OCI-LY7 (cell line): ENCODE results near the gene CDX1. TPM values are rescaled to one million over a fixed set of nuclear protein-coding genes. Genes with fewer than 3 reads are reported as not detected.

Experiments
- BruUV-seq: library from RNA; stranded (reverse); fragments of 400-500 nt; replicated peaks from 2 replicates; lab custom pipeline; 2021; lab: Mats Ljungman, UMichigan
- CTCF ChIA-PET: fragments of 300-600 bp; sonication (Branson Sonifier 250); formaldehyde crosslinking; loops from one replicate; lab custom pipeline; 2022; ENCODE audit warnings: antibody characterized with exemption; ENCODE audit not compliant: unreplicated experiment; lab: Charles Lee
- POLR2A ChIA-PET: fragments of 300-600 bp; sonication (Branson Sonifier 250); formaldehyde crosslinking; loops from one replicate; lab custom pipeline; 2022; ENCODE audit warnings: antibody characterized with exemption; lab: Charles Lee
- DNase-seq: peaks from one replicate; pipeline ENCODE4 v3.0.0-alpha.2; 2015; ENCODE audit warnings: low spot score
- H2AFZ ChIP-seq: fragments of 200-600 bp; sonication (generic), shearing (Covaris generic); 2 replicates; pipeline ENCODE4 v1.6.1; 2014; ENCODE audit warnings: mild to moderate bottlenecking, antibody characterized with exemption, low read length, moderate library complexity
- H3K27ac ChIP-seq: fragments of 200-600 bp; sonication (generic); 2 replicates; pipeline ENCODE4 v1.5.1; 2014; ENCODE audit warnings: mixed run types, low read depth, mild to moderate bottlenecking, moderate library complexity, low read length, inconsistent platforms; ENCODE audit not compliant: poor library complexity, severe bottlenecking
- H3K36me3 ChIP-seq: fragments of 200-600 bp; sonication (generic); 2 replicates; pipeline ENCODE4 v1.6.1; 2014; ENCODE audit warnings: mild to moderate bottlenecking, antibody characterized with exemption, low read length, moderate library complexity, mixed read lengths; ENCODE audit not compliant: insufficient read depth
- H3K4me1 ChIP-seq: fragments of 200-600 bp; sonication (generic); 2 replicates; pipeline ENCODE4 v1.5.1; 2014; ENCODE audit warnings: mild to moderate bottlenecking, low read length; ENCODE audit not compliant: insufficient read depth, poor library complexity, severe bottlenecking
- H3K4me2 ChIP-seq: fragments of 200-600 bp; sonication (generic); 2 replicates; pipeline ENCODE4 v1.6.1; 2014; ENCODE audit warnings: mild to moderate bottlenecking, low read length
- H3K4me3 ChIP-seq: fragments of 200-600 bp; sonication (generic); 2 replicates; pipeline ENCODE4 v1.5.1; 2014; ENCODE audit warnings: mild to moderate bottlenecking, low read depth, low read length; ENCODE audit not compliant: poor library complexity, severe bottlenecking
- H3K79me2 ChIP-seq: fragments of 200-600 bp; sonication (generic); 2 replicates; pipeline ENCODE4 v1.6.1; 2016; ENCODE audit warnings: low read depth, mild to moderate bottlenecking, low read length, moderate library complexity, mixed read lengths; ENCODE audit not compliant: insufficient read depth
- H3K9me2 ChIP-seq: fragments of 200-600 bp; sonication (generic); 2 replicates; pipeline ENCODE4 v1.6.1; 2016; ENCODE audit warnings: mild to moderate bottlenecking, low read length, mixed read lengths; ENCODE audit not compliant: insufficient read depth
- H3K9me3 ChIP-seq: fragments of 200-600 bp; sonication (generic); 2 replicates; pipeline ENCODE4 v1.6.1; 2014; ENCODE audit warnings: mild to moderate bottlenecking, mixed run types, low read length, mixed read lengths
- H4K20me1 ChIP-seq: fragments of 200-600 bp; sonication (generic); 2 replicates; pipeline ENCODE4 v1.6.1; 2014; ENCODE audit warnings: mild to moderate bottlenecking, antibody characterized with exemption, low read length, moderate library complexity, mixed read lengths; ENCODE audit not compliant: insufficient read depth
- EZH2phosphoT487 ChIP-seq: fragments of 200-600 bp; sonication (generic); IDR thresholded peaks from 2 replicates; pipeline ENCODE4 v1.6.1; 2018; ENCODE audit warnings: low read depth, borderline replicate concordance, mild to moderate bottlenecking, mixed run types, antibody characterized with exemption, low read length, moderate library complexity, mixed read lengths
- intact Hi-C: fragments of 100-400 bp; cut with micrococcal nuclease; formaldehyde crosslinking; loops from one replicate; pipeline ENCODE4 v1.10.0; 2022; ENCODE audit not compliant: unreplicated experiment
- total RNA-seq, 2 experiments: library from RNA; depleted of rRNA in 1 of 2; stranded (reverse); fragments of >200 nt in 1 of 2; shearing (Covaris generic) in 1 of 2; gene quantifications; 2 replicates each; pipeline ENCODE4 v1.2.3, GENCODE V29; 2014 to 2022
- TF ChIP-seq, protein P1 (sequence below): fragments of 200-600 bp; sonication (generic); conservative IDR thresholded peaks from 2 replicates; pipeline ENCODE4 v1.5.1; 2014; ENCODE audit warnings: mild to moderate bottlenecking, antibody characterized with exemption, low read length, moderate library complexity, mixed read lengths

CDX1 gene
- total RNA-seq, 2 experiments from 2014 or later = not detected

GRCh38 chr5:150136305-150137167 is 30.0 kb upstream of the CDX1 start:
- Histone ChIP-seq H3K27ac (no peak overlapping the region), H3K79me2 (no peaks in the 10 kb centered on the region), H3K4me1 (no peaks in the 10 kb centered on the region), H4K20me1 (no peaks in the 10 kb centered on the region), H3K9me2 (no peaks in the 10 kb centered on the region), H2AFZ (no peak overlapping the region), H3K4me2 (no peak overlapping the region), H3K36me3 (no peaks in the 10 kb centered on the region), H3K4me3 (no peak overlapping the region), H3K9me3 (no peaks in the 10 kb centered on the region)
- TF ChIP-seq, protein P1, sequence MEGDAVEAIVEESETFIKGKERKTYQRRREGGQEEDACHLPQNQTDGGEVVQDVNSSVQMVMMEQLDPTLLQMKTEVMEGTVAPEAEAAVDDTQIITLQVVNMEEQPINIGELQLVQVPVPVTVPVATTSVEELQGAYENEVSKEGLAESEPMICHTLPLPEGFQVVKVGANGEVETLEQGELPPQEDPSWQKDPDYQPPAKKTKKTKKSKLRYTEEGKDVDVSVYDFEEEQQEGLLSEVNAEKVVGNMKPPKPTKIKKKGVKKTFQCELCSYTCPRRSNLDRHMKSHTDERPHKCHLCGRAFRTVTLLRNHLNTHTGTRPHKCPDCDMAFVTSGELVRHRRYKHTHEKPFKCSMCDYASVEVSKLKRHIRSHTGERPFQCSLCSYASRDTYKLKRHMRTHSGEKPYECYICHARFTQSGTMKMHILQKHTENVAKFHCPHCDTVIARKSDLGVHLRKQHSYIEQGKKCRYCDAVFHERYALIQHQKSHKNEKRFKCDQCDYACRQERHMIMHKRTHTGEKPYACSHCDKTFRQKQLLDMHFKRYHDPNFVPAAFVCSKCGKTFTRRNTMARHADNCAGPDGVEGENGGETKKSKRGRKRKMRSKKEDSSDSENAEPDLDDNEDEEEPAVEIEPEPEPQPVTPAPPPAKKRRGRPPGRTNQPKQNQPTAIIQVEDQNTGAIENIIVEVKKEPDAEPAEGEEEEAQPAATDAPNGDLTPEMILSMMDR = no peak
- TF ChIP-seq EZH2phosphoT487 = no peak
- ChIA-PET POLR2A (no interaction called here), CTCF (interaction anchor here (0.5 kb wide), 1 partner anchor 32 kb away, joined by 3 read pairs; no protein-coding TSS in a partner anchor)
- DNase-seq = no peak
- no TSS peak for BruUV-seq
- intact Hi-C loops = no loop called here

DNA sequence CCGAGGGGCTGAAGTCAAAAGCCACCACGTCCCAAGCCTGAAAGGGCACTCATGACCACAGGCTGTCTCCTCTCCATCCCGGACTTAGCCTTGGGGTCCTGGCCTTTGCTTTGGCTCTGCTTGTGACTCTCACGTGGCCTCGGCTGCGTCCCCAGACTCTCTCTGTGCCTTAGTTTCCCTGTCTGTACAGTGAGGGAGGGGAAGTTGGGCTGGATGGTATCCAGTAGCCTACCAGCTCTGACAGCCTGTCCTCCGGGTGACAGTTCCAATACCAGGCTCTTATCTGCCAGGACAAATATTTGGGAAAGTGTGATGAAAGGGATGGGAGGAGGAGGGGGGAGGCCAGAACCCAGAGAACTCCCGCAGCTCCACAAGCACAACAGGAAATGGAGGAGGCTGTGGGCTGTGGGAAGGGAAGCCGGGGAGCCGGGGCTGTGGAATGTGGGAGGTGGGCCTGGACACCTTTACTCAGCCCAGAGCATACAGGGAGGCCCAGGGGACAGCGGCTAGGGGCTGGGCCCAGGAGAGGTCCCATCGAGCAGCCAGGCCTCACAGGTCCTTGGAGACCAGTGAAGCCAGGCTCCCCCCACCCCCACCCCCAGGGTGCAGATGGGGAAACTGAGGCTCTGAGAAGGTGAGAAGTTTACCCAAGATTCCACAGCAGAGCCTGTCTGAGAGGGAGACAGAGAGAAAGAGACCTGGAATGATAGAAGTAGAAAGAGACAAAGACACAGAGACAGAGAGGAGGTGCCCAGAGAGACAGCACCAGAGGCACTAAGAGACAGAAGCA is 29.2 kb upstream of the CDX1 start:
- H3K36me3 ChIP-seq = no peaks in the 10 kb centered on the region
- CTCF ChIA-PET = interaction anchor here (0.5 kb wide), 1 partner anchor 31 kb away, joined by 3 read pairs; no protein-coding TSS in a partner anchor
- no peak overlapping the region for H3K4me2 ChIP-seq
- DNase-seq = no peak
- H3K9me3 ChIP-seq = no peaks in the 10 kb centered on the region
- no peaks in the 10 kb centered on the region for H3K4me1 ChIP-seq
- TF ChIP-seq EZH2phosphoT487 = no peak
- TF ChIP-seq, protein P1 = no peak
- BruUV-seq = no TSS peak
- H4K20me1 ChIP-seq = no peaks in the 10 kb centered on the region
- no peaks in the 10 kb centered on the region for H3K79me2 ChIP-seq
- H3K9me2 ChIP-seq = no peaks in the 10 kb centered on the region
- no peak overlapping the region for H3K4me3 ChIP-seq
- POLR2A ChIA-PET = no interaction called here
- no peak overlapping the region for H3K27ac ChIP-seq
- intact Hi-C loops = no loop called here
- no peak overlapping the region for H2AFZ ChIP-seq
